ENCODE data around the gene SLC1A7.
A peak's percentile ranks its signal among the peaks of the same experiment; 100 is the strongest.

The SLC1A7 gene

GRCh38 chr1:53135735-53136114, 6.7 kb downstream of the SLC1A7 start:
- Histone ChIP-seq H3K27ac (peak overlapping the region in 1 of 2 donors; percentile 78), H3K4me3 (no peak overlapping the region)
- TF ChIP-seq, protein P1, sequence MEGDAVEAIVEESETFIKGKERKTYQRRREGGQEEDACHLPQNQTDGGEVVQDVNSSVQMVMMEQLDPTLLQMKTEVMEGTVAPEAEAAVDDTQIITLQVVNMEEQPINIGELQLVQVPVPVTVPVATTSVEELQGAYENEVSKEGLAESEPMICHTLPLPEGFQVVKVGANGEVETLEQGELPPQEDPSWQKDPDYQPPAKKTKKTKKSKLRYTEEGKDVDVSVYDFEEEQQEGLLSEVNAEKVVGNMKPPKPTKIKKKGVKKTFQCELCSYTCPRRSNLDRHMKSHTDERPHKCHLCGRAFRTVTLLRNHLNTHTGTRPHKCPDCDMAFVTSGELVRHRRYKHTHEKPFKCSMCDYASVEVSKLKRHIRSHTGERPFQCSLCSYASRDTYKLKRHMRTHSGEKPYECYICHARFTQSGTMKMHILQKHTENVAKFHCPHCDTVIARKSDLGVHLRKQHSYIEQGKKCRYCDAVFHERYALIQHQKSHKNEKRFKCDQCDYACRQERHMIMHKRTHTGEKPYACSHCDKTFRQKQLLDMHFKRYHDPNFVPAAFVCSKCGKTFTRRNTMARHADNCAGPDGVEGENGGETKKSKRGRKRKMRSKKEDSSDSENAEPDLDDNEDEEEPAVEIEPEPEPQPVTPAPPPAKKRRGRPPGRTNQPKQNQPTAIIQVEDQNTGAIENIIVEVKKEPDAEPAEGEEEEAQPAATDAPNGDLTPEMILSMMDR (IDR thresholded peaks at IDR 0.05): no peak
- DNase-seq (ENCODE audit: low spot score): peak; percentile 52

- TF ChIP-seq, protein P1 (IDR thresholded peaks at IDR 0.05): no peak
- Histone ChIP-seq H3K4me3 (no peak overlapping the region), H3K27ac (peak overlapping the region in 1 of 2 donors; percentile 78)
- peak; percentile 75 for DNase-seq (ENCODE audit: low spot score)
Observed at GRCh38 chr1:53134961-53135734, 7.3 kb downstream of the SLC1A7 start.

DNA sequence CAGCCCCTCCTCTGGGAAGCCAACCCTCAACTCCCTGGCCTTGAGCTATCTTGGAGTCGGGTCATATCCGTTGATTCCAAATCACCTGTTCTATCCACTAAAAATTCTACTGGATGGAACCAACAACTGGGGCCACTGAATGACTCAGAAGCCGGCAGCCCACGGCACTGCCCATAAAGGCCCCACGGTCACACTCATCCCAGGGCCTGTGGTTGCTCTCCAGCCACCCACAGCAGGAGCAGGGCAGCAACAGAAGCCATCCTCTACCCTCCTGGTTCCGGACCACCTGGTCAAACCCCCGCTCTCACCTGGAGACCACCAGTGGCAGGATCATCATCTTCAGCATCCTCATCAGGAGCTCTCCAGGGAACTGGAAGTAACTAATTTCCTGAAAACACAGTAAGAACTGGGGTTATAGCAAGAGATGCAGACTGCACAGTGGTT, 8.4 kb downstream of the SLC1A7 start:
- TF ChIP-seq, protein P1 (IDR thresholded peaks at IDR 0.05): no peak
- H3K27ac ChIP-seq: no peak overlapping the region
- peak; percentile 24 for DNase-seq (ENCODE audit: low spot score)
- no peak overlapping the region for H3K4me3 ChIP-seq

GRCh38 chr1:53133261-53134041, 9.0 kb downstream of the SLC1A7 start:
- no peak overlapping the region for H3K27ac ChIP-seq
- TF ChIP-seq, protein P1 (IDR thresholded peaks at IDR 0.05): no peak
- H3K4me3 ChIP-seq: no peak overlapping the region
- DNase-seq (ENCODE audit: low spot score): peak; percentile 64

- TF ChIP-seq, protein P1 (IDR thresholded peaks at IDR 0.05): no peak
- Histone ChIP-seq H3K4me3 (no peak overlapping the region), H3K27ac (no peak overlapping the region)
- peak; percentile 58 for DNase-seq (ENCODE audit: low spot score)
Observed at GRCh38 chr1:53132176-53132575, 10.3 kb downstream of the SLC1A7 start.

- Histone ChIP-seq H3K27ac (no peak overlapping the region), H3K4me3 (no peak overlapping the region)
- TF ChIP-seq, protein P1 (IDR thresholded peaks at IDR 0.05): no peak
- no peak for DNase-seq (ENCODE audit: low spot score)
Observed at GRCh38 chr1:53131590-53131938, 10.9 kb downstream of the SLC1A7 start.
